NCI-H524 (cell line): ENCODE results near the gene GSTO2.

ENCODE experiments used
- DNase-seq, 2 experiments: peaks; one replicate each; lab custom pipeline; 2025; lab: John Stamatoyannopoulos, UW

The GSTO2 gene

GRCh38 chr10:104325436-104326435, 56.8 kb downstream of the GSTO2 start:
- no peak for DNase-seq

- no peak for DNase-seq
Measured at GRCh38 chr10:104326991-104327610, 58.1 kb downstream of the GSTO2 start.

DNA sequence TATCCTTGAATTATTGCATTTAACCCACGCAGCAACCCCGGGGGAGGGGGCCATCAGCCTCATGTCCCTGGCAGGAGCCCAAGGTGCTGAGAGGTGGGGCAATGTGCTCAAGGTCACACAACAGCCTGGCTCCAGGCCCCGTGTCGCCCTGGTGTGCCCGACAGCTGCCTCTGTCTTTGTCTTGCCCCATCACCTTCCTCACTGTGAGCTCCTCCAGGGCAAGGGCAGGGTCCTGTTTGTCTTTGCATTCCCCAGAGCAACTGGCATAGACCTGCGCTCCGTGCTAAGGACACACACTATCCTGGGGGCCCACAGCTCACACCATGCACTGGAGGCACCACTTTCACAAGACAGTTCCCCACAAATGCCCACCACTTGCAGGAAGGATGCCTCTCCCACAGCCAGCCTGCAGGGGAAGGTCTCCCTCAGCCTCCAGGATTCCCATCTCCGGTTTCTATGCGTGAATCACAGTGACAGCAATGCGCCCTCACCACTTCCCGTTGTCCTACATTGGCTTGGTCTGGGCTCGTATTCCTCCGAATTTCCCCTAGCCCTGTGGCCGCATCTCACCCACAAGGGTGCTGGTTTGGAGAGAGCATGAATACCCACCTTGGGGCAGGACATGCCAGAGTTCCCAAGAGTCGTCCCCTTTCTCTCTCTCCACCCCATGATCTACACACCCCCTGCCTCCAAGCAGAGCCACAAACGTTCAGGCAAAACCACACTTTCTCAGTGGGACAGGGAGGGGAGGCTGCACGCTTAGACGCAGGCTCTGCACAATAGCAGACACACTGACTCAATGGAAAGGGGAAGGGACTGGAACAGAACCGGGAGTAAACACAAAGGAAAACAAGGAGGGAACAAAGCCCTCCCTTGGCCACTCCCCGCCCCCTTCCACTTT, 59.0 kb downstream of the GSTO2 start:
- no peak for DNase-seq

DNA sequence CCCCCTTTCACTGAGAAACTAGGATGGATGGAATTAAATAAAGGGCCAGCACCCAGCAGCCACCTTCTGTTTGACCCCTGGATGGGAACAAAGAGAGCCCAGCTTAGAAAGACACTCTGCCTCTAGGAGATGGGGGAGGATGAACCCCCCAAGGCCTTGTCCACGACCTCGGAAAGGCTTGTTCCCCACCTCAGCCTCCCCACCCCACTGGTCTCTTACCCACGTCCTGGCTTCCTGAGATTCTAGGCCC, 59.6 kb downstream of the GSTO2 start:
- DNase-seq = no peak

- no peak for DNase-seq
Measured at GRCh38 chr10:104328896-104329710, 60.1 kb downstream of the GSTO2 start.

DNA sequence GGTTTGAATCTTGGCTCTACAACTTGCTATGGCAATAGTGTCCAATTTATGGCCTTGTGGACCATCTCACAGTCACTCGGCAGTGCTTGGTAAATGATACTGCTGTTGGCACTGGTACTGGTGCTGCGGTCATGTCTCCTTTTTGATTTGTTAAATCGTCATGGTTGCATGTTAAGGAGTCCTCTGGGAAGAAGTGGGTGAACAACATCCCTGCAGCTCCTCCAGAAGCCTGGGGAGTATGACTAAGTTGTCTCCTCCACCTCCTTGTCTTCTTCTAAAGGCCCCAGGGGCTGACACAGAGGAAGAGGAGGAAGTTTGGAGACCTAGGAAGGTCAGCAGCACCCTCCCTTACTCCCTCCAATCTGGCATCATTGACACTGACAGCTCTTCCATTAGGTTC, 60.8 kb downstream of the GSTO2 start:
- no peak for DNase-seq

DNA sequence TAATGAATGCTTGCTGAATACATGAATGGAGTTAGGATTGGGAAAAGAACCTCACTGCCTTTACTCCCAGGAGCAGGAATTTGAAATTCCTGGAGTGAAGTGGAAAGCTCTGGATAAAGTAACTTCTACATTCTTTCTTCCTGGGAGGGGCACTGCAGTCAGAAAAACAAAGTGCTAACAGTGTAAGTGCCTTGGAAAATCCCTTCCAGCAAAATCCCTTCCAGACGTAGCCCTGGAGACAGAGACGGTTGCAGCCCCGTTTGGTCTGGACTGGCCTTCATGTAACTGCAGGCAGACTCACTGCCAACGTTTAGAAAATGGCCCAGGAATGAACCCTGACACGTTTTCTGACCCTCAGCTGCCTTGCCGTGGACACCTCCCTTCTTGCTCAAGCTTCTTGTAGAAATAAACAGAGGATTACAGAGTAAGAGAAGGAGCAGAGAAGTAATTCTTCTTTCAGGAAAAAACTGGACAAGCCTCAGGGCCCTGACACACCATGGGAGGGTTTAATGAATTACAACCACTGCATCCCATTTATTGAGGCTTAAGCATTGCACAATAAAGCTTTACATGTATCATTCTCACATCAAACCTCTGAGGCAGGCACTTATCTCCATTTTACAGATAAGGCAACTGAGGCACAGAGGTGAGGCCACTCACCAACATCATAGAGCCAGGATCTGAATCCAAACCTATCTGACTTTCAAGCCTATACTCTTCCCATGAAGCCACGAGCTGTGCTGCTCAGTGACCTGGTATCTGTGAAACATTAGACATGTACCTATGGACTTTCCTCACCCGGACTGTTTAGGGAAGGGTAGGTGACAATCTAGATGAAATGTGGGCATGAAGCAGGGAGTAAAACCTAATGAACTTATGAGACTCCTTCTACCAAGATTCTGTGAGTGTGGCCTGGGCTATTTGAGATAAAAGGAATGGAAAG, 61.5 kb downstream of the GSTO2 start:
- DNase-seq = no peak

DNA sequence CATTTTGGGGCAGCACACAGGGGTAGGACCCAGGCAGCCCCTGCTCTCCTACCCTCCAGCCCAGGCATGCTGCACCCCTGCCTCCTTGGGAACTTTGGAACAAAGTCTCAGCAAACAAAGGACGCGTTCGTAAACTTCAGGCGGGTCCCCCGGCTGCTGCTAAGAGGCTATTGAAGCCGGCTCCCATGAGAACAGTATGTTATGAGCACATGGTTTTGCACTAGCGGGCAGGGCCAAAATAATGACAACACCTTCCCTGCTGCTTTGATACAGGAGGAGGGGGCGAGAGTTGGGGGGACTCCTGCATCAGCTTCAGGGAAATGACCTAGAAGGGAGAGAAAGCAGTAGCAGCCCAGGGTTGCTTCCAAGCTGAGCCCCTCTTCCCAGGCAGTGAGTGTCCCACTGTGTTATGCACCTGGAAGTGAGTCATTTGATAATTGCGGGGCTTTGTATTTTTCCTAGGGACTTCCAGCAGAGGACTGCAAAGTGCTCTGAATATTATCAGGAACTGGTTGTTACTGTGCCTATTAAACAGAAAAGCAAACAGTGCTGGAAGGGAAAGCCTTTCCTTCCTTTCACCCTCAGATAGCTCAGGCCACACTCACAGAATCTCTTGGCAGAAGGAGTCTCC, 62.3 kb downstream of the GSTO2 start:
- DNase-seq = no peak

DNA sequence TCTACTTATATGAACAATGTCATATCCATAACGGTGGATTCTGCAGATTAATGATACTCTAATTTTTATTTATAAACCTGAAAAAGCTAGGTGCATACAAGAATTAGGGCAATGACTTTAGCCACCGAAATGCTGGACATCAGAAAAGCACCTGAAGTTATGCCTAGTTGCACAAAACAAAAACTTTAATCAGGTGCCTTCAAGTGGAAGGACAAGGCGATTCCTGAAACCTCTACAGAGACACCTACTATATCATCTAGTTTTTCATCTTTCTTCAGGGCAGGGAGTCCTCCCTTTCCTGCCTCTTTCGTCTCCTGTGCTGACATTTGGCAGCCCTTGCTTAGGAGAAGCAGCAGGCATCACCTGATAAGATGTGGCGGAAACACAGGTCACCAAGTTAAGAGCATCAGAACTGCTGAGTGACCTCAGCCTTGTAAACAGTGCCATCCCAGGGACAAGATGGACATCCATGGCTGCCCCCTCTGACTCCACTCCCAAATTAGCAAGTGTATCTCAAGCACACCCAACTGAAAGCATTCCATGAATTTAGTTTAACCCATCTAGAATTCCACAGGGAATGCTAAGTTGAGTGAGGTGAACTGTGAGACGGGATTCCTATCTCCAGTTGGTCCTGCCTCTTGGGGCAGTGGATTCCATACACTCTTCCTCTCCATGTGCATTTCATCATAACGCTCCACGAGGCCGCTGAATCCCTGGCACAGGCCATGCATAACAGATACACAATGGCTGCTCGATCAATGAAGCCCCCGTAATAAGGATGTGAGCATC, 63.5 kb downstream of the GSTO2 start:
- DNase-seq = no peak

- DNase-seq = no peak
Measured at GRCh38 chr10:104333032-104333727, 64.2 kb downstream of the GSTO2 start.

- DNase-seq = no peak
Measured at GRCh38 chr10:104333728-104334373, 64.9 kb downstream of the GSTO2 start.

DNA sequence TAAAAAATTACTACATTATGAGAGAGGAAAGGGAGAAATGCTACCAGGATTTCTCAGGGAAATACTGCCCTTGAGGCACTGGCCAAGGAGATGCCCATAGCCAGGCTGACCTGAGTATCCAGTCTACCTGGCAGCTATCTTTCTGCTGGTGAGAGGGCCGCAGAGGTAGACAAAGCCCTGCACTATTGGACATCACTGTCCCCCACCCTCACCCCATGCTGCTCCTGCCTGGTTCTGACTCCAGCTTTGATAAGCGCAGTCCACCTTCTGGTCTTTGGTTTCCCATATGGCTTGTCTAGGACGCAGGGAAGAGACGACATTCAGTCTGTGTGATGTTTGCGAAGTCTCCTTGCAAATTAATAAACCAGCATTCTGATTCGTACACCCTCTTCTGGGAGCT, 65.6 kb downstream of the GSTO2 start:
- peak in 1 of 2 experiments; percentile 41 for DNase-seq

GRCh38 chr10:104334965-104335650, 66.1 kb downstream of the GSTO2 start:
- peak; percentile 5 to 62 for DNase-seq

- no peak for DNase-seq
Measured at GRCh38 chr10:104336821-104337467, 68.0 kb downstream of the GSTO2 start.

GRCh38 chr10:104337521-104337984, 68.6 kb downstream of the GSTO2 start:
- DNase-seq = no peak

- peak in 1 of 2 experiments; percentile 14 for DNase-seq
Measured at GRCh38 chr10:104337985-104338735, 69.2 kb downstream of the GSTO2 start, which contains the start of gene ITPRIP. ITPRIP (minus strand) TSS chr10:104338465; CDS start chr10:104316051, 22,414 bp downstream.
